AG04450 (cell line): Measurements from ENCODE around the gene RPS15A. TPM values are rescaled to one million over a fixed set of nuclear protein-coding genes. Genes with fewer than 3 reads are reported as not detected.

Experiments
- CTCF ChIA-PET: fragments of 300-600, 350-600 bp; formaldehyde crosslinking; extraction: SDS; loops from one replicate; lab custom pipeline; 2022; ENCODE audit warnings: antibody characterized with exemption, inconsistent platforms; lab: Charles Lee
- POLR2A ChIA-PET: fragments of 350-600 bp; formaldehyde crosslinking; extraction: SDS; loops from one replicate; lab custom pipeline; 2021; ENCODE audit warnings: antibody characterized with exemption, inconsistent platforms; lab: Yijun Ruan, JAX
- DNase-seq: peaks from one replicate; pipeline ENCODE4 v3.0.0-alpha.2; 2011; ENCODE audit warnings: low read depth, low spot score
- H3K27ac ChIP-seq: one replicate; pipeline ENCODE4 v1.5.1; 2012; ENCODE audit warnings: low read depth, low read length, control low read depth
- H3K27me3 ChIP-seq: one replicate; pipeline ENCODE4 v1.6.0; 2012; ENCODE audit warnings: low read length; ENCODE audit not compliant: control insufficient read depth, insufficient read depth
- H3K4me3 ChIP-seq: 2 replicates; pipeline ENCODE4 v1.5.1; 2011; ENCODE audit warnings: mild to moderate bottlenecking, low read depth, low read length, control low read depth
- H3K9me3 ChIP-seq: 2 replicates; pipeline ENCODE4 v1.5.1; 2012; ENCODE audit warnings: low read length; ENCODE audit not compliant: control insufficient read depth, insufficient read depth
- polyA plus RNA-seq: library from polyadenylated mRNA; depleted of rRNA; stranded (reverse); fragments of >200 nt; gene quantifications from 2 replicates; pipeline ENCODE4 v1.2.3, GENCODE V29; 2011
- TF ChIP-seq, protein P1 (sequence below): IDR thresholded peaks from 2 replicates; pipeline ENCODE4 v1.5.1; 2011; ENCODE audit warnings: low read depth, low read length, control low read depth, inconsistent platforms

The RPS15A gene
- polyA plus RNA-seq, 1 experiment, result 3,917 TPM

DNA sequence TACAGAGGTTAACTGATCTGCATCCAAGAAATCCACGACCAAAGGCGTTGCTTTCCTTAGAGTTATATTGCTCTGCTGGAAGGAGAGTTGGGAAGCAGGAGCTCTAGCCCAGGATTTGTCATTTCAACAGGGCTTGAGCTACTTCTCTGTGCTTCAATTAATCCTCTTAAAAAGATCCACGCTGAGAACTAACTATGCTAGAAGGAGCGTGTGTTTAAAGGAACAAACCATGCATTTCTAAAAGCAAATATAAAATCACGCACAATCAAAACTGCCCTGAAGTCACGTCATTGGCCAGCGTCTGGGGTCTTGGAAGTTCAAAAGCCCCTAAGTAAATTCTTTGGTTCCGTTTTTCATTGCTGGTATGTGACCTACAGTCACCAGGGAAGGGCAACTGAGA is 10.2 kb upstream of the RPS15A start:
- no peak overlapping the region for H3K27ac ChIP-seq
- H3K4me3 ChIP-seq, result peak overlapping the region; percentile 93
- TF ChIP-seq, protein P1, sequence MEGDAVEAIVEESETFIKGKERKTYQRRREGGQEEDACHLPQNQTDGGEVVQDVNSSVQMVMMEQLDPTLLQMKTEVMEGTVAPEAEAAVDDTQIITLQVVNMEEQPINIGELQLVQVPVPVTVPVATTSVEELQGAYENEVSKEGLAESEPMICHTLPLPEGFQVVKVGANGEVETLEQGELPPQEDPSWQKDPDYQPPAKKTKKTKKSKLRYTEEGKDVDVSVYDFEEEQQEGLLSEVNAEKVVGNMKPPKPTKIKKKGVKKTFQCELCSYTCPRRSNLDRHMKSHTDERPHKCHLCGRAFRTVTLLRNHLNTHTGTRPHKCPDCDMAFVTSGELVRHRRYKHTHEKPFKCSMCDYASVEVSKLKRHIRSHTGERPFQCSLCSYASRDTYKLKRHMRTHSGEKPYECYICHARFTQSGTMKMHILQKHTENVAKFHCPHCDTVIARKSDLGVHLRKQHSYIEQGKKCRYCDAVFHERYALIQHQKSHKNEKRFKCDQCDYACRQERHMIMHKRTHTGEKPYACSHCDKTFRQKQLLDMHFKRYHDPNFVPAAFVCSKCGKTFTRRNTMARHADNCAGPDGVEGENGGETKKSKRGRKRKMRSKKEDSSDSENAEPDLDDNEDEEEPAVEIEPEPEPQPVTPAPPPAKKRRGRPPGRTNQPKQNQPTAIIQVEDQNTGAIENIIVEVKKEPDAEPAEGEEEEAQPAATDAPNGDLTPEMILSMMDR, result no peak
- H3K9me3 ChIP-seq, result peaks cover 4% of the 10 kb centered on the region; the same call in 1 of the 2 replicates
- CTCF ChIA-PET, result interaction anchor here (1.5 to 1.6 kb wide), 2 partner anchors 10 to 170 kb away, joined by 3 to 7 read pairs; partner anchors contain the start of gene RPS15A
- POLR2A ChIA-PET, result interaction anchor here (0.6 to 4.5 kb wide), 4 partner anchors 10 to 949 kb away, joined by 3 to 133 read pairs (median 7); partner anchors contain the start of gene RPS15A
- no peaks in the 10 kb centered on the region for H3K27me3 ChIP-seq
- no peak for DNase-seq

DNA sequence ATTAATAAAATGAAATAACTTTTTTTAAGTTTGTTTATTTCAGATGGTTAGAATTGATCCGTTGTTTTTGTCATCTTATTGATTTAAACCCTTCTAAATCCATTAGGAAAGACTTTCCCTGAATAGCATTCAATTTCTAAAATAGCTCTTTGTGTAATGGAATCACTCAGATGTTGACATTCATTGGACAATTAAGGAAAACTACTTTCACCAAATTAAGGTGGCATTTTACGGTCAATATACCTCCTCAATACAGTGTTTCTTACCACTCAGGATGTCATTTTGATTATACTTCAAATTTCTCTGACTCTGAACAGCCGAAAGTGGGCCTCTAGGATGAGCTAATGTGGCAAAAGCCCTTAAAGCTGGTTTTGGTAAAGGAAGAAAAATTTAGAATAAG is 9.4 kb upstream of the RPS15A start:
- POLR2A ChIA-PET, result interaction anchor here (0.6 to 4.5 kb wide), 2 partner anchors 9 to 17 kb away, joined by 3 to 133 read pairs; partner anchors contain the start of gene RPS15A
- no peak overlapping the region for H3K27ac ChIP-seq
- no peaks in the 10 kb centered on the region for H3K27me3 ChIP-seq
- peak overlapping the region; percentile 93 for H3K4me3 ChIP-seq
- CTCF ChIA-PET, result interaction anchor here (1.5 to 1.6 kb wide), 2 partner anchors 9 to 170 kb away, joined by 3 to 7 read pairs; partner anchors contain the start of gene RPS15A
- TF ChIP-seq, protein P1, result no peak
- H3K9me3 ChIP-seq, result peaks cover 4% of the 10 kb centered on the region; the same call in 1 of the 2 replicates
- DNase-seq, result no peak

DNA sequence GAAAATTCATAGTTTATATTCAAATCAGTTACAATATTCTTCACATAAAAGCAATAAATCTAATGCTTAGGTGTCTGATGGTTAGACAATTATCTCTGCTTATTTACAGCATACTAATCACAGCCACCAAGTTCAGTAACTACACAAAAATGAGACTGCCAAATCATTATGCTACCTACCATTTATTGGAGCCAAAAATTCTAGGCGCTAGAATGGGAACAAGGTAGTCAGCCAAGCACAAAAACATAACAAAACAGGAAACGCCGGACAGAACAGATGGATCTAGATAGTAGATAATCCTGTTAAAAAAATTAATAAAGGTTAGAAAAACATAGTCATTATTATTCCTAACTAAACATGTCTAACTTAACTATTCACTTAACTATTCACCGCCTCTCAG is 7.6 kb upstream of the RPS15A start:
- H3K27me3 ChIP-seq, result no peaks in the 10 kb centered on the region
- POLR2A ChIA-PET, result no interaction called here

DNA sequence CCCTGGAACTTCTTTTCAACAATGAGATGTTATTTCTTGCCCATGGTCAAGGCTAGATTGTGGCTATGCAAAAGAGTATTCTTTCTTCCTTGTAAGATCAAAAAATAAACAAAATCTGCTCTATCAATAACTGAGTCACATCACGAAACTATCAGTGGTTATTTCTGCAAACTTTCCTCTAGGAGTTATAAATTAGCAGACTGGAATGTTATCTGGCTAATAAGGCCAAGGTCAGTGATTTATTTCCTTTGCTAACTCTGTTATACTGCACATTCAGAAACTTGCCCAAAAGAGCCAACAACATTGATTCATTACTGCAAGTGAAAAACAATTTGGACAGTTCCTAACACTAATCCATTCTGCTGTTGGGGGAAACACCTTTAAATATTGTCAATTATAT is 6.2 kb upstream of the RPS15A start:
- DNase-seq, result no peak
- H3K4me3 ChIP-seq, result no peak overlapping the region
- ChIA-PET POLR2A (no interaction called here), CTCF (no interaction called here)
- H3K27ac ChIP-seq, result no peak overlapping the region
- no peaks in the 10 kb centered on the region; the same call in 1 of the 2 replicates for H3K9me3 ChIP-seq
- TF ChIP-seq, protein P1, result no peak
- H3K27me3 ChIP-seq, result no peaks in the 10 kb centered on the region

More for the DNA sequence above, 7.6 kb upstream of the RPS15A start:
- no peak for DNase-seq
- CTCF ChIA-PET, result interaction anchor here (1.1 kb wide), 1 partner anchor 172 kb away, joined by 4 read pairs; no protein-coding TSS in a partner anchor
- TF ChIP-seq, protein P1, result no peak
- no peak overlapping the region for H3K4me3 ChIP-seq
- H3K9me3 ChIP-seq, result peaks cover 4% of the 10 kb centered on the region; the same call in 1 of the 2 replicates
- H3K27ac ChIP-seq, result no peak overlapping the region

DNA sequence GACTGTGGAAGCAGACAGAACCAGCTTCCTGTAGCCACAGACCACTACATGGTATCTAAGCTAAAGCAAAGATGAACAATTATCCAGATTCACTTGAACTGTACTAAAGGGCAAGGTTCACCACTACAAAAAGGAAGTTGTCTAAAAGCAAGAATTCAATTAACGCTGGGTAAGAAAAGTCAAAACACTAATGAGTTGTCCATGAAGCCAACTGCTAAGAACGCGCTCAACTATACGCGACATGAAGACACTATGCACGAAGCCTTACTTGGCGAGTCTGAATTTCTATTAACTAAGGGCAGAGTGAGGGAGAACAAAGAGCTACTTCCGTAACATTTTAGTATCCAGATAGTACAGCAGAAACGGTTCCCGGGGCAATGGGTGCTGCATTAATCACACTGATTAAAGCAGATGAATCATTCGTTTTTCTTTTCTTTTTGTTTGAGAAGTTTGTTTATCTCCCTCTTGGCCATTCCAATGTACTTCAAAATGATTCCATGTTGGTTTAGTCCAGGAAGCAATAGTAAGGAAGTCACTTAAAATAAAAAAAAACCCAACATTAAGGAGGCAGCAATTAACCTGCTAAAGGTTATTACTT is 2.8 kb upstream of the RPS15A start:
- Histone ChIP-seq H3K4me3 (no peak overlapping the region), H3K9me3 (peaks cover 4% of the 10 kb centered on the region; the same call in 1 of the 2 replicates), H3K27me3 (no peaks in the 10 kb centered on the region), H3K27ac (no peak overlapping the region)
- TF ChIP-seq, protein P1, result no peak
- no peak for DNase-seq
- CTCF ChIA-PET, result interaction anchor here (1.5 to 2.7 kb wide), 2 partner anchors 8 to 10 kb away, joined by 5 to 16 read pairs; partner anchors contain the start of gene ARL6IP1
- POLR2A ChIA-PET, result interaction anchor here (6.0 kb wide), 1 partner anchor 7 kb away, joined by 133 read pairs; the partner anchor contains the start of gene ARL6IP1
